Vagina (tissue), 2 donors: Measurements from ENCODE around the gene BIN2. TPM values are rescaled to one million over a fixed set of nuclear protein-coding genes. Genes with fewer than 3 reads are reported as not detected.
A peak's percentile ranks its signal among the peaks of the same experiment; 100 is the strongest.

Experiments used
- DNase-seq, 2 donors: peaks; one replicate each; pipeline ENCODE4 v3.0.0-alpha.2; 2017; ENCODE audit errors: extremely low spot score in 2 of 2
- H3K27ac ChIP-seq: fragments of 200-600 bp; sonication (generic); one replicate; pipeline ENCODE4 v1.5.1; 2019
- H3K27me3 ChIP-seq: fragments of 200-600 bp; sonication (generic); one replicate; pipeline ENCODE4 v1.5.1; 2019
- H3K36me3 ChIP-seq, 2 donors: fragments of 200-600 bp; sonication (generic); one replicate each; pipeline ENCODE4 v1.5.1; 2017 to 2019
- H3K4me1 ChIP-seq: fragments of 200-600 bp; sonication (generic); one replicate; pipeline ENCODE4 v1.5.1; 2019
- H3K4me3 ChIP-seq, 2 donors: fragments of 200-600 bp; sonication (generic); 1 replicate in 1 of 2; 2 replicates in 1 of 2; pipeline ENCODE4 v1.5.1; 2016 to 2019
- H3K9me3 ChIP-seq: fragments of 200-600 bp; sonication (generic); one replicate; pipeline ENCODE4 v1.5.1; 2019
- CTCF ChIP-seq, 3 experiments: fragments of 450-650 bp in 2 of 3; fragments of 200-600 bp in 1 of 3; sonication (generic) in 1 of 3; IDR thresholded peaks; one replicate each; pipeline ENCODE4 v1.5.1; 2017 to 2019; ENCODE audit warnings: antibody characterized with exemption in 3 of 3, mild to moderate bottlenecking in 2 of 3, moderate library complexity in 2 of 3
- POLR2A ChIP-seq, 2 donors: fragments of 450-650 bp; IDR thresholded peaks; one replicate each; pipeline ENCODE4 v1.6.1; 2017; ENCODE audit warnings: antibody characterized with exemption in 2 of 2, mild to moderate bottlenecking in 2 of 2, moderate library complexity in 2 of 2
- POLR2AphosphoS5 ChIP-seq, 2 donors: sonication (generic); formaldehyde crosslinking; IDR thresholded peaks; one replicate each; pipeline ENCODE4 v1.9.0; 2017; ENCODE audit warnings: antibody characterized with exemption in 2 of 2, mild to moderate bottlenecking in 2 of 2, low read depth in 1 of 2; ENCODE audit not compliant: insufficient read depth in 1 of 2
- intact Hi-C: fragments of 100-400 bp; cut with DNase I; formaldehyde crosslinking; loops from one replicate; pipeline ENCODE4 v1.15.1; 2023
- total RNA-seq: library from RNA; depleted of rRNA; stranded (reverse); fragments of >200 nt; gene quantifications from one replicate; pipeline ENCODE4 v1.2.3, GENCODE V29; 2016

The BIN2 gene
- total RNA-seq, 1 donor from 2014 or later = 6.4 TPM

- Histone ChIP-seq H3K27ac (peak within 1 kb of the TSS; percentile 65), H3K27me3 (no peaks in the 10 kb centered on the region), H3K4me1 (peaks cover 14% of the 10 kb centered on the region), H3K9me3 (no peaks in the 10 kb centered on the region), H3K4me3 (peak within 1 kb of the TSS; percentile 68 to 97), H3K36me3 (no peaks in the 10 kb centered on the region)
- no peak for DNase-seq
- intact Hi-C loops = loop anchor here (10.0 kb wide), 1 partner anchor 74 kb away; the partner anchor contains the start of gene CELA1
- TF ChIP-seq POLR2A (IDR thresholded peaks at IDR 0.05) (no peak), POLR2AphosphoS5 (IDR thresholded peaks at IDR 0.05; ENCODE audit: insufficient read depth in 1 of 2, low read depth in 1 of 2) (peak in 1 of 2 donors; percentile 43)
Observed at GRCh38 chr12:51270067-51270950, 53.7 kb downstream of the BIN2 start, which contains the start of gene SMAGP. Gene SMAGP, minus strand, starts transcription at chr12:51270415. Its CDS starts 1,137 bp downstream, at chr12:51269278.

- Histone ChIP-seq H3K27me3 (no peaks in the 10 kb centered on the region), H3K4me1 (peaks cover 14% of the 10 kb centered on the region), H3K4me3 (peak overlapping the region; percentile 68 to 97), H3K27ac (peak overlapping the region; percentile 65), H3K9me3 (no peaks in the 10 kb centered on the region), H3K36me3 (no peaks in the 10 kb centered on the region)
- no peak for DNase-seq
- intact Hi-C loops = loop anchor here (10.0 kb wide), 1 partner anchor 75 kb away; the partner anchor contains the start of gene CELA1
- TF ChIP-seq POLR2A (IDR thresholded peaks at IDR 0.05) = no peak
- TF ChIP-seq CTCF (IDR thresholded peaks at IDR 0.05) = peak in 1 of 3 experiments; percentile 19
- TF ChIP-seq POLR2AphosphoS5 (IDR thresholded peaks at IDR 0.05; ENCODE audit: insufficient read depth in 1 of 2, low read depth in 1 of 2) = no peak
Observed at GRCh38 chr12:51269174-51270066, 54.6 kb downstream of the BIN2 start.

DNA sequence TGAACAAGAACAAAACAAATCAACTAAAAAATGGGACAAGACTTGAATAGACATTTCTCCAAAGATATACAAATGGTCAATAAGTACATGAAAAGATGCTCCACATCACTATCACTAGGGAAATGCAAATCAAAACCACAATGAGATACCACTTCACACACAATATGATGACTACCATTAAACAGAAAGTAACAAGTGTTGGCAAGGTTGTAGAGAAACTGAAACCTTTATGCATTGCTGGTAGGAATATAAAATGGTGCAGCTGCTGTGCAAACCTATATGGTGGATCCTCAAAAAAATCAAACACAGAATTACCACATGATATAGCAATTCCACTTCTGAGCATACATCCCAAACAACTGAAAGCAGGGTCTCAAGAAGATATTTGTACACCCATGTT lies 59.0 kb downstream of the BIN2 start:
- intact Hi-C loops = no loop called here
- no peak for DNase-seq
- Histone ChIP-seq H3K27ac (no peak overlapping the region), H3K4me1 (peaks cover 7% of the 10 kb centered on the region), H3K4me3 (no peak overlapping the region), H3K27me3 (no peaks in the 10 kb centered on the region), H3K9me3 (no peaks in the 10 kb centered on the region), H3K36me3 (no peaks in the 10 kb centered on the region)
- TF ChIP-seq CTCF (IDR thresholded peaks at IDR 0.05) (no peak), POLR2AphosphoS5 (IDR thresholded peaks at IDR 0.05; ENCODE audit: insufficient read depth in 1 of 2, low read depth in 1 of 2) (no peak)

- Histone ChIP-seq H3K9me3 (no peaks in the 10 kb centered on the region), H3K4me3 (no peak overlapping the region), H3K36me3 (no peaks in the 10 kb centered on the region), H3K27me3 (no peaks in the 10 kb centered on the region), H3K4me1 (peaks cover 7% of the 10 kb centered on the region), H3K27ac (no peak overlapping the region)
- intact Hi-C loops = no loop called here
- DNase-seq = no peak
- TF ChIP-seq CTCF (IDR thresholded peaks at IDR 0.05) (no peak), POLR2A (IDR thresholded peaks at IDR 0.05) (no peak), POLR2AphosphoS5 (IDR thresholded peaks at IDR 0.05; ENCODE audit: insufficient read depth in 1 of 2, low read depth in 1 of 2) (no peak)
Observed at GRCh38 chr12:51264297-51264696, 59.7 kb downstream of the BIN2 start.

GRCh38 chr12:51263341-51263740 lies 60.6 kb downstream of the BIN2 start:
- no peak for TF ChIP-seq POLR2A (IDR thresholded peaks at IDR 0.05)
- no peak for TF ChIP-seq POLR2AphosphoS5 (IDR thresholded peaks at IDR 0.05; ENCODE audit: insufficient read depth in 1 of 2, low read depth in 1 of 2)
- TF ChIP-seq CTCF (IDR thresholded peaks at IDR 0.05) = no peak
- H3K27ac ChIP-seq = no peak overlapping the region
- no peak overlapping the region for H3K4me3 ChIP-seq
- no peak for DNase-seq
- no peaks in the 10 kb centered on the region for H3K27me3 ChIP-seq
- H3K9me3 ChIP-seq = no peaks in the 10 kb centered on the region
- no peaks in the 10 kb centered on the region for H3K36me3 ChIP-seq
- H3K4me1 ChIP-seq = no peaks in the 10 kb centered on the region
- intact Hi-C loops = no loop called here
